Dendritic cell treated with granulocyte-macrophage colony-stimulating factor and Interleukin-4, amounts not matched to agents 40 ng/mL and 50 ng/mL, for 4 days (primary cell): Measurements from ENCODE around the gene MLH3.

Experiments
- H3K27ac Mint-ChIP-seq: one replicate; pipeline ENCODE4 v1.8.0; 2022; ENCODE audit warnings: mild to moderate bottlenecking, mixed read lengths
- H3K27me3 Mint-ChIP-seq: one replicate; pipeline ENCODE4 v1.8.0; 2022; ENCODE audit warnings: mild to moderate bottlenecking, mixed read lengths
- H3K36me3 Mint-ChIP-seq: one replicate; pipeline ENCODE4 v1.8.0; 2022; ENCODE audit warnings: low read depth, mixed read lengths
- H3K4me1 Mint-ChIP-seq: one replicate; pipeline ENCODE4 v1.8.0; 2022; ENCODE audit warnings: low read depth, mixed read lengths
- H3K4me3 Mint-ChIP-seq: one replicate; pipeline ENCODE4 v1.8.0; 2022; ENCODE audit warnings: mild to moderate bottlenecking, moderate library complexity, mixed read lengths
- H3K9me3 Mint-ChIP-seq: one replicate; pipeline ENCODE4 v1.8.0; 2022; ENCODE audit warnings: mixed read lengths
- intact Hi-C: fragments of 100-400 bp; cut with micrococcal nuclease; formaldehyde crosslinking; loops from one replicate; pipeline ENCODE4 v1.15.0; 2022

MLH3 gene

GRCh38 chr14:75032939-75033338, 18.3 kb downstream of the MLH3 start:
- Mint-ChIP-seq H3K4me3 (no peak overlapping the region), H3K4me1 (no peaks in the 10 kb centered on the region), H3K9me3 (no peaks in the 10 kb centered on the region), H3K27ac (no peak overlapping the region), H3K36me3 (peaks cover 92% of the 10 kb centered on the region), H3K27me3 (no peaks in the 10 kb centered on the region)
- intact Hi-C loops: loop anchor here (10.0 kb wide), 1 partner anchor 52 kb away; no protein-coding TSS in a partner anchor

GRCh38 chr14:75030147-75030546, 21.1 kb downstream of the MLH3 start:
- intact Hi-C loops: loop anchor here (10.0 kb wide), 1 partner anchor 55 kb away; no protein-coding TSS in a partner anchor
- peaks cover 74% of the 10 kb centered on the region for H3K36me3 Mint-ChIP-seq
- H3K4me3 Mint-ChIP-seq: no peak overlapping the region
- no peak overlapping the region for H3K27ac Mint-ChIP-seq
- no peaks in the 10 kb centered on the region for H3K27me3 Mint-ChIP-seq
- H3K9me3 Mint-ChIP-seq: no peaks in the 10 kb centered on the region
- H3K4me1 Mint-ChIP-seq: no peaks in the 10 kb centered on the region

- intact Hi-C loops: no loop called here
- Mint-ChIP-seq H3K9me3 (no peaks in the 10 kb centered on the region), H3K36me3 (peaks cover 57% of the 10 kb centered on the region), H3K4me1 (no peaks in the 10 kb centered on the region), H3K27ac (no peak overlapping the region), H3K4me3 (no peak overlapping the region), H3K27me3 (no peaks in the 10 kb centered on the region)
These were observed 25.4 kb downstream of the MLH3 start for GRCh38 chr14:75025876-75026275.

DNA sequence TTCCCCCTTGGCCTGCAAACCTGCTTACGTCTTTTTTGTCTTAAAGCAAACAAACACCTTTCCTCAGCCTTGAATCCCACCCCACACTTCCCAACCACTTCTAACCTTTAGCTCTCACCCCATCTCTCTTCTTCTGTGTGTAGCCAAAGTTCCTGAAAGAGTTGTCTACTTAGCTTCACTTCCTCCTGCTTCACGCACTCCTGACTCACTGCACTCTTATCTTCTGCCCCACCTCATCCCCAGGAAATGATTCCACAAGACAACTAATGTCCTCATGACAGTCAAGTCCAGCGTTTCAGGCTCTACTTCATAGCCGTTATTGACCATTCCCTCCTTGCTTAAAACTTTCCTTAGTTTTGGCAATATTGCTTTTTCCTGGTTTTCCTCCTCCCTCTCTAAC, 26.2 kb downstream of the MLH3 start:
- H3K4me3 Mint-ChIP-seq: no peak overlapping the region
- H3K36me3 Mint-ChIP-seq: peaks cover 57% of the 10 kb centered on the region
- no peaks in the 10 kb centered on the region for H3K4me1 Mint-ChIP-seq

DNA sequence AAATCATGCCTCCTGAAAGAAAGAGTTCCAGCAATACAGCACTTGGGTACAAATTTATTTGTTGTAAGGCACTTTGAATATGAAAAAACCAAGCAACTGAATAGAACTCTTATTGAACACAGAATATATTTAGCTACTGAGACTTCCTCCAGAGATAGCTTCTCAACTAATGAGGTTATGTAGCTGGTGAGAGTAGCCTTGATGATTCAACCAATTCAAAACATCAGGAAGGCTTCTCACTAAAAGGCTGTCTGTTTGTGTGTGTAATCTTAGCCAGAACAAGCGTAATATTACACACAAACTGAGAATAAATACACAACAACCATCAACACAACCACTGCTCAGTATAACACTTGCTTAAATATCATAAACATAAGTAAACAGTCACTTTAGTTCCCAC, 28.2 kb downstream of the MLH3 start:
- no peaks in the 10 kb centered on the region for H3K9me3 Mint-ChIP-seq
- H3K4me3 Mint-ChIP-seq: no peak overlapping the region
- intact Hi-C loops: no loop called here
- H3K4me1 Mint-ChIP-seq: no peaks in the 10 kb centered on the region
- no peaks in the 10 kb centered on the region for H3K27me3 Mint-ChIP-seq
- no peak overlapping the region for H3K27ac Mint-ChIP-seq
- peaks cover 57% of the 10 kb centered on the region for H3K36me3 Mint-ChIP-seq

More for the DNA sequence above, 26.2 kb downstream of the MLH3 start:
- H3K27ac Mint-ChIP-seq: no peak overlapping the region
- intact Hi-C loops: no loop called here
- no peaks in the 10 kb centered on the region for H3K27me3 Mint-ChIP-seq
- no peaks in the 10 kb centered on the region for H3K9me3 Mint-ChIP-seq

DNA sequence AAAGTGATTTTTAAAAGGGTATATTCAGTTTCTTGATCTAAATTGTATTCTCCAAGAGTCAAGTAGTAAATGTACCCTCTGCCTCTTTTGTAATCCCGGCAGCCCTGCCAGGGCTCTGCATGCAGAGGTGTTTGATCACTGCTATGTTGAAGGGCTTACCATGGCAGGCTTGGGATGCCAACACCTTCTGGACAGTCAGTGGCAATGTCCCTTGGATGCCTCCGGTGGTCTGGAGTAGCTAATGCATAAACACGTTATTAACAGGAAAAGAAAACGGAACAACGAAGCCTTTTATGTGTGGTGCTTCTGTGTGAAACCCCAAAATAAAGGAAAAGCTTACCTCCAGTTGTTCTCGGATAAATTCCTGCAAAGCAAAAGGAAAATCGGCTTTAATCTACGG, 28.6 kb downstream of the MLH3 start:
- intact Hi-C loops: no loop called here
- peaks cover 57% of the 10 kb centered on the region for H3K36me3 Mint-ChIP-seq
- no peaks in the 10 kb centered on the region for H3K4me1 Mint-ChIP-seq
- no peaks in the 10 kb centered on the region for H3K27me3 Mint-ChIP-seq
- no peak overlapping the region for H3K27ac Mint-ChIP-seq
- H3K9me3 Mint-ChIP-seq: no peaks in the 10 kb centered on the region
- H3K4me3 Mint-ChIP-seq: no peak overlapping the region

- Mint-ChIP-seq H3K4me1 (no peaks in the 10 kb centered on the region), H3K27me3 (no peaks in the 10 kb centered on the region), H3K9me3 (no peaks in the 10 kb centered on the region), H3K27ac (no peak overlapping the region), H3K4me3 (no peak overlapping the region), H3K36me3 (peaks cover 89% of the 10 kb centered on the region)
- intact Hi-C loops: no loop called here
These were observed 32.6 kb downstream of the MLH3 start for GRCh38 chr14:75018694-75019093.

- no peak overlapping the region for H3K27ac Mint-ChIP-seq
- H3K9me3 Mint-ChIP-seq: no peaks in the 10 kb centered on the region
- peaks cover 87% of the 10 kb centered on the region for H3K36me3 Mint-ChIP-seq
- intact Hi-C loops: no loop called here
- no peak overlapping the region for H3K4me3 Mint-ChIP-seq
- peaks cover 7% of the 10 kb centered on the region for H3K4me1 Mint-ChIP-seq
- H3K27me3 Mint-ChIP-seq: no peaks in the 10 kb centered on the region
These were observed 34.5 kb downstream of the MLH3 start for GRCh38 chr14:75016815-75017214.

DNA sequence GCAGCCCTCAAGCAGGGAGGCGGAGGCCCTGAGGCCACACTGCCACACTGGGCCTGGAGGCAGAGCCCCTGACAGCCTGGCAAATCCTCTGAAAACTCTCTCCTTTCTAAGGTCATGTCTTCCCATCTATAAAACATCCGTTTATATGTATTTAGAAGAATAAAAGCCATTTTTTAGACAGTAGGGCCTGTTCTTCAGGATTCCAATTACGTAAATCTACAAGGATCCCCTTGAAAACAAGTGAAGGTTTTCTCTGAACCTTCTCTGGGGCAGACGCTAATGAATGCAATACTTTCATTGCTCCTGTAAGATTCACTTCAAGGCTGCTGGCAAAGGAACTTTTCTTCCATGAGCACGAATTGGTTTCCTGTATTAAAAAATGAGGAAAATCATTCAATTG, 35.8 kb downstream of the MLH3 start:
- intact Hi-C loops: no loop called here
- H3K27ac Mint-ChIP-seq: no peak overlapping the region

GRCh38 chr14:75013290-75013689, 38.0 kb downstream of the MLH3 start:
- H3K27me3 Mint-ChIP-seq: no peaks in the 10 kb centered on the region
- H3K4me1 Mint-ChIP-seq: peaks cover 8% of the 10 kb centered on the region
- H3K4me3 Mint-ChIP-seq: no peak overlapping the region
- H3K36me3 Mint-ChIP-seq: peaks cover 86% of the 10 kb centered on the region
- H3K27ac Mint-ChIP-seq: no peak overlapping the region
- no peaks in the 10 kb centered on the region for H3K9me3 Mint-ChIP-seq
- intact Hi-C loops: no loop called here

More for the DNA sequence above, 35.8 kb downstream of the MLH3 start:
- Mint-ChIP-seq H3K27me3 (no peaks in the 10 kb centered on the region), H3K4me3 (no peak overlapping the region), H3K4me1 (peaks cover 8% of the 10 kb centered on the region), H3K9me3 (no peaks in the 10 kb centered on the region), H3K36me3 (peaks cover 86% of the 10 kb centered on the region)

DNA sequence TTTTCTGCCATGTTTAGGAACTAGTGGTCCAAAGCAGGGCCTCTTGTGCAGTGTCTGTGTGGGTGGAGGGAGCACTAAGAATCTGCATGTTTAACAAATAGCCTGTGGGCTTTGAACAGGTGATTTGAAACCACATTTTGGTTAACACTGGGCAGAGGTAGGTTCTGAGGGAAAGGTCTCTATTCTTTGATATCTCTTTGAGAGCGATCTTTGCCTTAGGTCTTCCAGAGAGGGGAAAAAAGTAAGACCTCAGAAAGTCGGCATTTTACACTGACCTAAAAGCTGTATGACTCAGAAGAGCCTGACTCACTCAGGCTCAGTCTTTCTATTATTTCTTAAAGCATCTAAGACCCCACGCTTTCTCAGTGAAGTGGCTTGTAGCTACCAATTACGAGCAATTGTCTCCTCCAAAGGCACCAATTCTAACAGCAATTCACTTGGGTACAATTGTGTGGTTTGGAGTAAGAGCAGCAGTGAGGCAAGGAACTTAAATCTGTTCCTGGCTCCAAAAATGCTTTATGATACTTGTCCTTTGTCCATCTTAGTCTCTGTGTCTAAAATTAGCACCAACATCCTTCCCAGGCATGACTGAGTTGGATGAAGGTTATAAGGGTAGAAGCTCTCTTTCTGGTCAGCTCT, 39.8 kb downstream of the MLH3 start:
- Mint-ChIP-seq H3K9me3 (no peaks in the 10 kb centered on the region), H3K4me3 (no peak overlapping the region), H3K27ac (no peak overlapping the region)

GRCh38 chr14:75010472-75011093, 40.7 kb downstream of the MLH3 start:
- Mint-ChIP-seq H3K4me3 (no peak overlapping the region), H3K36me3 (peaks cover 86% of the 10 kb centered on the region), H3K9me3 (no peaks in the 10 kb centered on the region), H3K4me1 (peaks cover 8% of the 10 kb centered on the region), H3K27ac (no peak overlapping the region), H3K27me3 (no peaks in the 10 kb centered on the region)
- intact Hi-C loops: no loop called here

More for the DNA sequence above, 39.8 kb downstream of the MLH3 start:
- H3K4me1 Mint-ChIP-seq: peaks cover 8% of the 10 kb centered on the region
- H3K36me3 Mint-ChIP-seq: peaks cover 86% of the 10 kb centered on the region
- intact Hi-C loops: no loop called here
- H3K27me3 Mint-ChIP-seq: no peaks in the 10 kb centered on the region

DNA sequence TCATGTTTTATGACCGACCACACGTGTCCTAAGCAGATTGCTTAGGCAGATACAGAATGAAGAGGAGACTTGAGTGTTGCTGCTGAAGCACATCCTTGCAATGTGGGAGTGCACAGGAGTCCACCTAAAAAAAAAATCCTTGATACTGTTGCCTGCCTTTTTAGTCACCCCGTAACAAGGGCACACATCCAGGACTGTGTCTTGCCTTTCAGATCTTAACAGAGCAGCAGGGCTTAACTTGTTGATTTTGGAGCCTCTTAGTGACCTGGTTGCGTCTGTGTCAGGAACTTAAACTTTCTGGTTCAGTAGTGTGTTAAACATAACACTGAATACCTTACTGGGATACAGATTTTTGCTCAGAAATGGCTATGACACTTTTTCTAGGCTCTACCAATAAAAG, 42.1 kb downstream of the MLH3 start:
- Mint-ChIP-seq H3K27me3 (no peaks in the 10 kb centered on the region), H3K27ac (no peak overlapping the region), H3K4me3 (no peak overlapping the region), H3K9me3 (no peaks in the 10 kb centered on the region), H3K36me3 (peaks cover 90% of the 10 kb centered on the region), H3K4me1 (peaks cover 20% of the 10 kb centered on the region)
- intact Hi-C loops: no loop called here

DNA sequence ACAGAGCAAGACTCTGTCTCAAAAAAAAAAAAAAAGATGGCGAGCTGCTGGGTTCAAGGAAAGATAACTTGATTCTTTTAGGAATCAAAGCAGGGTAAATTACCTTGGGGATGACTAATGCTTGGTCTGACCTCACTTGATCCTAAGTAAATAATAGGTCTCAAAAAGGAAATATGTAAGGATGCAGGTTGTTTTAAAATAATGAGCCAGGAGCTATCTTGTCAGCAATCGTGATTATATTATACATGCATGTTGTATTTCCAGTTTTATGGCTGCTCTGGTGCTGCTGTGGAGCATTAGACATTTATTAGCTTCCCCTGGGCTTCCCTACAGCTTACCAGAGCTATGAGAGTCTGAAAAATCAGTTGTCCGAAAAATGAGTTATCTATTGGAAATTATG, 45.9 kb downstream of the MLH3 start:
- H3K27me3 Mint-ChIP-seq: no peaks in the 10 kb centered on the region
- peaks cover 80% of the 10 kb centered on the region for H3K36me3 Mint-ChIP-seq
- H3K27ac Mint-ChIP-seq: no peak overlapping the region
- no peak overlapping the region for H3K4me3 Mint-ChIP-seq
- intact Hi-C loops: no loop called here
- no peaks in the 10 kb centered on the region for H3K9me3 Mint-ChIP-seq
- peaks cover 31% of the 10 kb centered on the region for H3K4me1 Mint-ChIP-seq
